Measurements from ENCODE around the gene PGGHG.

PGGHG gene

GRCh38 chr11:256952-257737, 31.8 kb upstream of the PGGHG start:
- no peak overlapping the region for H2AFZ ChIP-seq
- H3K9me3 ChIP-seq (ENCODE audit: control insufficient read depth, low read length) = no peaks in the 10 kb centered on the region
- H3K4me1 ChIP-seq = no peaks in the 10 kb centered on the region
- no peak for TF ChIP-seq CTCF (IDR thresholded peaks at IDR 0.05)
- H3K4me2 ChIP-seq (ENCODE audit: low read length) = no peak overlapping the region
- no peaks in the 10 kb centered on the region for H3K79me2 ChIP-seq
- H3K4me3 ChIP-seq (ENCODE audit: low read depth, low read length) = no peak overlapping the region
- no peak overlapping the region for H3K9ac ChIP-seq
- H3K36me3 ChIP-seq (ENCODE audit: control insufficient read depth, insufficient read depth, low read length) = no peaks in the 10 kb centered on the region
- no peak overlapping the region for H3K27ac ChIP-seq
- H3K27me3 ChIP-seq (ENCODE audit: control insufficient read depth, insufficient read depth, low read length) = no peaks in the 10 kb centered on the region

GRCh38 chr11:257766-258493, 31.0 kb upstream of the PGGHG start:
- Histone ChIP-seq H3K4me1 (no peaks in the 10 kb centered on the region), H2AFZ (no peak overlapping the region), H3K79me2 (no peaks in the 10 kb centered on the region), H3K4me2 (ENCODE audit: low read length) (no peak overlapping the region), H3K4me3 (ENCODE audit: low read depth, low read length) (no peak overlapping the region), H3K9me3 (ENCODE audit: control insufficient read depth, low read length) (no peaks in the 10 kb centered on the region), H3K36me3 (ENCODE audit: control insufficient read depth, insufficient read depth, low read length) (no peaks in the 10 kb centered on the region), H3K27ac (no peak overlapping the region), H3K27me3 (ENCODE audit: control insufficient read depth, insufficient read depth, low read length) (no peaks in the 10 kb centered on the region), H3K9ac (no peak overlapping the region)
- TF ChIP-seq CTCF (IDR thresholded peaks at IDR 0.05) = no peak

GRCh38 chr11:259413-259812, 29.5 kb upstream of the PGGHG start:
- Histone ChIP-seq H3K4me2 (ENCODE audit: low read length) (no peak overlapping the region), H3K27me3 (ENCODE audit: control insufficient read depth, insufficient read depth, low read length) (no peaks in the 10 kb centered on the region), H3K36me3 (ENCODE audit: control insufficient read depth, insufficient read depth, low read length) (no peaks in the 10 kb centered on the region), H2AFZ (no peak overlapping the region), H3K27ac (no peak overlapping the region), H3K9ac (no peak overlapping the region), H3K79me2 (no peaks in the 10 kb centered on the region), H3K9me3 (ENCODE audit: control insufficient read depth, low read length) (no peaks in the 10 kb centered on the region), H3K4me1 (no peaks in the 10 kb centered on the region), H3K4me3 (ENCODE audit: low read depth, low read length) (no peak overlapping the region)
- TF ChIP-seq CTCF (IDR thresholded peaks at IDR 0.05) = no peak

GRCh38 chr11:261624-262023, 27.3 kb upstream of the PGGHG start:
- no peak overlapping the region for H3K9ac ChIP-seq
- H3K27ac ChIP-seq = no peak overlapping the region
- H3K4me2 ChIP-seq (ENCODE audit: low read length) = no peak overlapping the region
- H2AFZ ChIP-seq = no peak overlapping the region
- H3K36me3 ChIP-seq (ENCODE audit: control insufficient read depth, insufficient read depth, low read length) = no peaks in the 10 kb centered on the region
- H3K79me2 ChIP-seq = no peaks in the 10 kb centered on the region
- H3K4me3 ChIP-seq (ENCODE audit: low read depth, low read length) = no peak overlapping the region
- no peak for TF ChIP-seq CTCF (IDR thresholded peaks at IDR 0.05)
- H3K27me3 ChIP-seq (ENCODE audit: control insufficient read depth, insufficient read depth, low read length) = no peaks in the 10 kb centered on the region
- no peaks in the 10 kb centered on the region for H3K9me3 ChIP-seq (ENCODE audit: control insufficient read depth, low read length)
- no peaks in the 10 kb centered on the region for H3K4me1 ChIP-seq

All from parathyroid adenoma (tissue), 2 donors.